ENCODE measurements around the gene CORO2B. TPM values are rescaled to one million over a fixed set of nuclear protein-coding genes. Genes with fewer than 3 reads are reported as not detected.

The CORO2B gene
- total RNA-seq, 1 donor from 2014 or later, result 3.6 TPM

DNA sequence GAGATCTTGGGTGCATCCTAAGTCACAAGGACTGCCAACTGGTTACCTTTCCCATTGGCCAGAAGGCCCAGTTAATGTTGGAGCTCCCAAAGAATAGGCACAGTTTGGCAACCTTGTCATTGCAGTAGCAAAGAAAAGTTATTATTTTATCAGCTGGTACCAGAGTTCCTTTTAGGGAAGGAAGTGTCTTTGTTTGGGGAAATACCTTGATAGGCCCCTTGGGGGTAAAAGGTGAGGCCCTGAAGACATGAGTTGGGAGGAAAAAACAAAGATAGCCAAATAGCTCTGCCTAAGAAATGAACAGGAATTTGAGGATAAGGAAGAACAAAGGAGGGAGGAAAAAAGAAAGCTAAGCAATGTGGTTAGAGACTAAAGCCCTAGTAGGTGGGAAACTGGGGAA is 156.1 kb downstream of the CORO2B start:
- Histone ChIP-seq H3K27me3 (no peaks in the 10 kb centered on the region), H3K27ac (no peak overlapping the region), H3K9me3 (no peaks in the 10 kb centered on the region), H3K4me3 (no peak overlapping the region), H3K4me1 (peaks cover 6% of the 10 kb centered on the region), H3K36me3 (no peaks in the 10 kb centered on the region)
- no peak for ATAC-seq
- DNase-seq, result no peak
- intact Hi-C loops (cut with DNase I), result loop anchor here (5.0 kb wide), 1 partner anchor 142 kb away; no protein-coding TSS in a partner anchor
- TF ChIP-seq CTCF (IDR thresholded peaks at IDR 0.05), result no peak

DNA sequence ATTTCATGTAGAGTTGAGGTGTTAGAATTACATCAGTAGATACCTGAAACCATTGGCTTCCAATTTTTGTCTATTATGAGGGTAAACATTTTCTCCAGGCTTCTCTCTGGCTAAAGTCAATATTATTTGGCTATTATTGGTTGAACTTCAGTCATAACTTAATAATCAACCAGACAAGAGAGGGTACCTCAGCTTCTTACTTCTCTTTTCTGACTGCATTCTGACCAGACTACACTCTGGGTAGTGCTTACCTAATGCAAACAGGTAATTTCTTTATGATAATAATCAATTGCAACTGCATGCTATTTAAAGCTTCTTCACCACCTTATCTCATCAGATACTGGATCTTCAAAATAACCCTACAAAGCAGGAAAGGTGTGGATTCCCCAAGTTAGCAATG is 156.8 kb downstream of the CORO2B start:
- no peaks in the 10 kb centered on the region for H3K27me3 ChIP-seq
- TF ChIP-seq CTCF (IDR thresholded peaks at IDR 0.05), result no peak
- no peak overlapping the region for H3K27ac ChIP-seq
- no peaks in the 10 kb centered on the region for H3K4me1 ChIP-seq
- H3K9me3 ChIP-seq, result no peaks in the 10 kb centered on the region
- intact Hi-C loops (cut with DNase I), result no loop called here
- H3K36me3 ChIP-seq, result no peaks in the 10 kb centered on the region
- DNase-seq (no peak), ATAC-seq (no peak)
- no peak overlapping the region for H3K4me3 ChIP-seq

DNA sequence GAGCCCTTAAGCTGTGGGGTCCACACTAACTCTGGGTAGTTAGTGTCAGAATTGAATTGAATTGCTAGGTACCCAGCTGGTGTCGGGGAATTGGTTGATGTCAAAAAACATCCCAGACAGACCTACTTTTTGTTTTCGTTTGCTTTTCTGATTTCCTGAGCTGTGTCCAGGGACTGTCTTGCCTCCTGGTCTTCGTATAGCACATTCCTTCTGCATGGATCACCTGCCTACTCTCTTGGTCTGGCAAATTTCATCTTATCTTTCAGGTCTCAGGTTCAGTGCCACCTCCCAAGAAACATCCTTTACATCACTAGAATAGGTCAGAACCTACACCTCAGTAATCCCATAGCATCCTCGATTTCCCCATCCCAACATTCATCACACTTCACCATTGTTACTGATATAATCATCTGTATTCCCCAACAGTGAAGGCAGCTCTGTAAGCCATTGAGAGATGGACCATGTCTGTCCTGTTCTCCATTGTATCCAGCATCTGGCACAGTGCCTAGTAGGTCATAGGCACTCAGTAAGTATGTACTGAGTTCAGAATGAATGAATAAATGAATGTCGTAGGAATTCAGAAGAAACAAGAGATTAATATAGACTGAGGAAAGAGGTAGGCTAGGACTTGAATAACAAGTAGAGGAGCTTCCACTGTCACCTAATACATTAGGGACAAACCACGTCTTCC is 160.7 kb downstream of the CORO2B start:
- no peak for TF ChIP-seq CTCF (IDR thresholded peaks at IDR 0.05)
- H3K9me3 ChIP-seq, result no peaks in the 10 kb centered on the region
- intact Hi-C loops (cut with DNase I), result no loop called here
- H3K4me1 ChIP-seq, result no peaks in the 10 kb centered on the region
- H3K36me3 ChIP-seq, result no peaks in the 10 kb centered on the region
- H3K27me3 ChIP-seq, result no peaks in the 10 kb centered on the region
- no peak overlapping the region for H3K4me3 ChIP-seq
- H3K27ac ChIP-seq, result no peak overlapping the region
- ATAC-seq, result no peak
- no peak for DNase-seq

DNA sequence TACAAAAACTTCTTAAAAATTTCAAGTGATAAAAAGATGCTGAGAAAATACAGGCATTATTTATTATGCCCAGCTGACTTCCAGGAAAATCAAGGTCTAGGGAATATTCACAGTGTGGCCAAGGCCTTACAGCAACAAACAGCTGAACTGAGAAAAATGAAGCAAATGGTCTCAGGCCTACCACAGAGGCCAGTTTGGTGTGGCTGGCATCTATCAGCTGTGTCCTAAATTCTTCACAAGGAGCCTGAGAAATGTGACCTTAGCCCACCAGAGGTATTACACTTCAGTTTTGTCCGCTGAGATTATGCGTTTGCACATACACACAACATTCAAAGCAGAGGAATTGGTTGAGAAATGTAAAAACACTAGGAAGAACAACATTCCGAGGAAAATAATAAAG is 164.5 kb downstream of the CORO2B start:
- H3K27me3 ChIP-seq, result no peaks in the 10 kb centered on the region
- no peak for ATAC-seq
- TF ChIP-seq CTCF (IDR thresholded peaks at IDR 0.05), result no peak
- H3K27ac ChIP-seq, result no peak overlapping the region
- no peaks in the 10 kb centered on the region for H3K9me3 ChIP-seq
- DNase-seq, result no peak
- no peaks in the 10 kb centered on the region for H3K4me1 ChIP-seq
- intact Hi-C loops (cut with DNase I), result no loop called here
- no peaks in the 10 kb centered on the region for H3K36me3 ChIP-seq
- no peak overlapping the region for H3K4me3 ChIP-seq

- Histone ChIP-seq H3K27ac (no peak overlapping the region), H3K4me3 (no peak overlapping the region), H3K36me3 (no peaks in the 10 kb centered on the region), H3K27me3 (no peaks in the 10 kb centered on the region), H3K4me1 (no peaks in the 10 kb centered on the region), H3K9me3 (no peaks in the 10 kb centered on the region)
- no peak for TF ChIP-seq CTCF (IDR thresholded peaks at IDR 0.05)
- intact Hi-C loops (cut with DNase I), result no loop called here
- DNase-seq (no peak), ATAC-seq (no peak)
Measured at GRCh38 chr15:68749365-68749764, 170.6 kb downstream of the CORO2B start.

- ATAC-seq (no peak), DNase-seq (no peak)
- H3K27ac ChIP-seq, result no peak overlapping the region
- no peaks in the 10 kb centered on the region for H3K4me1 ChIP-seq
- no peak overlapping the region for H3K4me3 ChIP-seq
- H3K9me3 ChIP-seq, result no peaks in the 10 kb centered on the region
- no peak for TF ChIP-seq CTCF (IDR thresholded peaks at IDR 0.05)
- H3K36me3 ChIP-seq, result no peaks in the 10 kb centered on the region
- no peaks in the 10 kb centered on the region for H3K27me3 ChIP-seq
- intact Hi-C loops (cut with DNase I), result no loop called here
Measured at GRCh38 chr15:68749793-68750192, 171.0 kb downstream of the CORO2B start.
